Measurements from ENCODE around the gene HMCN2.
"Not testable (repeated sequence)": the region's sequence is repeated elsewhere in the genome, so short reads cannot be mapped to it uniquely, and the experiment has no call there.

The HMCN2 gene

DNA sequence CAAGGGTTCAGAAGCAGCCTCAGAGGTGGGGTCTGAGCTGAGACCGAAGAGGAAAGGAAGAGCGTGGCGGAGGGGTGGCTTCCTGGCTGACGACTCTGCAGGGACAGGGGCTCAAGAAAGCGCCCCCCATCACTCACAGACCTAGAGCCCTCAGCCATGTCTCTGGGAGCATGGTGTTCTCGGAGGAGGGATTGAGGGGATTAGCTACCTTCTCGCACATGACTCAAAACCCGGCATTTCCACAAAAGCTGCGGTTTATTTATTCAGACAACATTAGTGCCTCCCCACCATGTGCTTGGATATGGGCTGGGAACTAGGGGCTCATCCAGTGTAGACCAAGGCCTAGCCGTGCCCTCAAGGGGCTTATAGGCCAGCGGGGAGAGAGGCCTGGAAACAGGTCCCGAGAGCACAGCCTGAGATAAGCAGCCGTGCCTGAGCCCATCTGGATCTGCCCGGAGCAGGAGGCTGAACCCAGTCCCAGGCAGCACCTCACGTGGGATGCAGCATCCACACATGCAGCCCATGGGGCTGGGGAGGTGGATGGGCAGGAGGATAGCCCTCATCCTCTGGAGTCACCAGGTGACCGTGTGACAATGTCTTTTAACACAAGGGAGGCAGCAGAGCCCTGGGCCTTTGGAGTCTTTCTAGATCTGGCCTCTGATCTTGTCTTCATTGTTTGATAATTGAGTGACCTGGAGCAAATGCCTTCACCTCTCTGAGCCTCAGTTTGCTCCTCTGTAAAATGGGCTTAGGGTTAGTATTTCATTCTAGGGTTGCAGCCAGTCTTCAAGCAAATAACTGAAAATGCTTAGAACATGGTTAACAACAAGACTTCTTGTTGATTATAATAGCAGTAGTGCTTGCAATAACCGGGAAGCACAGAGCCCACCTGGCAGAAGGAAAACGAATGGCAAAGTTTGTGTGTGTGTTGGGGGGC lies 878 bp upstream of the HMCN2 start:
- no peak for DNase-seq

DNA sequence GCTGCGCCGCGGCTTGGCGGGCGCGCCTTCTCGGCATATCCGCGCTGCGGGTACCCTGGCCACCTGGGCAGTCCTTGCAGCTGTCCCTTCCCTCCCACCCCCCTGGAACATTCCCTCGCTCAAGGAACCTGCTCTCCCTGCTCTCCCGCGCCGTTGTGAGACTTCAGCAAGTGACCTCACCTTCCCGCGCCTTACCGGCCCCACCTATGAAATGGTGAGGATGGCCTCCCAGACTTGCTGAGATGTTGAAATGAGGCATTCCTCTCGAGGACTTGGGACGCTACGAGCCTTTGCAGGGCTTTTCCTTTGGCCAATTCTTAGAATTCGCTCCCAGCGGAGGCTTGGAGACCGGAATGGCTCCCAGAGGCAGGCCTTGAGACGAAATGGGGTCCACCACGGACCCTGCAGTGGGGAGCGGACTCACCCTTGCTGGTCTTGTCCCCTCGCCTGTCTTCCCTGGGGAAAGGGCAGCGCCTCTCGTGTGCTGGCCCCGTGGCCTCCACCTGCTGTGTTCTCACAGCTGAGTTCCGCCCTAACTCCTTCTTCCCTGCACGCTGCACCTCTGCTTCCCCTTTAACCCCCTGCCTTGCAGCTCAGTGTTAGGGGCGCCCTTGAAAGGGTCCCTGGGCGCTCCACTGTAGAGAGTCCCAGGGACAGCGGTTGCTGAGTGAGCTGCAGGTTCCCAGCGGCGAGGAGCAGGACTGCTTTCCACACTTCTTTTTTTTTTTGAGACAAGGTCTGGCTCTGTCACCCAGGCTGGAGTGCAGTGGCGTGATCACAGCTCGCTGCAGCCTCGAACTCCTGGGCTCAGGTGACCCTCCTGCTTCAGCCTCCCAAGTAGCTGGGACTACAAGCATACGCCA lies 907 bp downstream of the HMCN2 start:
- no peak for DNase-seq

DNA sequence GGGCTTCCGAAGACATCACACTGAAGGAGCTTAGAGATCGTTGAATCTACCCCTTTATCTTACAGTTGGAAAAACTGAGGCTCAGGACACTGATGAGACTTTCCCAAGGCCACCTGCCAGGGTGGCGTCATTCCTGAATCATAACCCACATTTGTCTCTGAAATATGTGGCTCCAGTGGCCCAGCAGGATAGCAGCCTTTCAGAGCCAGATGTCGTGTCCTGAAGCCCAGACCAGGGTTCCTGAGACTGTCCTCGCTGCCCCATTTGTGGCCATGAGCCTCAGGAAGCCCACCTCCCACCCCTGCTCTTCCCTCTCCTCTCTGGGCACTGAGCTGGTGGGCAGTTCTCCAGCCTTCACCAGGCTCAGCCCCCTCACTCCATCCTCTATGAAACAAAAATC lies 2.4 kb downstream of the HMCN2 start:
- DNase-seq, result no peak

DNA sequence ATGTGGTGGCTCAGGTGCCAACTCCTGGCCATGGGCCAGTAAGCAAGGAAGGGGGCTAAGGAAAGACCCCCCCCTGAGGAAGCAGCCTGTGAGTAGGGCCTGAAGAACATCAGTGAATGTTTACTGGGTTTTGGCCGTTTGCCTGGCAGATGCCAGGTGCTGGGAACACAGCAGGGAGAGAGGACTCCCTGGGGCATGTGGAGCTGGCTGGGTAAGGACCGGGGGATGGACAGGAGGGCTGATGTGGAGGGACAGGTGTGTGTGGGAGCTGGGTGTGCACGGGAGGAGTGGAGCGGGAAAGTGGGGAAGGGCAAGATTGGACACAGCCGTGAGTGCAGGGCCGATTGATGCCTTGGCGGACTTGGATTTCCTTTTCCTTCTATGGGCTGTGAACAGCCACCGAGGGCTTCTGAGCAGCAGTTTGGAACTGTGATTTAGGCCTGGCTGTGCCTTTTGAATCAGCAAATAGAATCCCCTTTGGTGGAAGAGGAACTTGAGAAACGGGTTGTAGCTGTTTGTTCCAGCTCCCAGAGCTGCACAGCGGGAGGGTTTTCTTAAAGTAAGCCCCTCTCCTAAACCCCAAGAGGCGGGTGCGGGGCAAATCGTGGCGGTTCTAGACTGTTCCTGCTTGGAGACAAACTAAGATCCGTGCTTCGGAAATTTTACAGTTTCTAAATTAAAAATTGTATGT lies 3.1 kb downstream of the HMCN2 start:
- no peak for DNase-seq

DNA sequence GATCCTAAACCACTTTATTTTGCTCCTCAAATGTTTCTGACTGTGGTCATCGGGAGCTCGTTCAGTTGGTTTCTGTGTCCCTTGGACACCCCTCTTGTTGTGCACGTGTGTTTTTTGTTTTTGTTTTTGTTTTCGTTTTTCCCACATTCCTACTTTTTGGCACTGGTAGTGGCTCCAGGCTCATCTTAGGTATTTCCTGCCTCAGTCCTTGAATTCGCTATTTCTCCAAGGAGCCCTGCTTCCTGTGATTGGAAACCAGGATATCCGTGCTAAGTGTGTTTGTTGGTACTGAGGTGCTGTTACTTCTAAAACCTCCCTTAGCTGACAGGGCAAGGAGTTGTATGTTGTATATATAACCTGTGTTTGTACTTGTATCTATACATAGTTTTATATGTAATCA lies 5.9 kb downstream of the HMCN2 start:
- DNase-seq, result no peak

DNA sequence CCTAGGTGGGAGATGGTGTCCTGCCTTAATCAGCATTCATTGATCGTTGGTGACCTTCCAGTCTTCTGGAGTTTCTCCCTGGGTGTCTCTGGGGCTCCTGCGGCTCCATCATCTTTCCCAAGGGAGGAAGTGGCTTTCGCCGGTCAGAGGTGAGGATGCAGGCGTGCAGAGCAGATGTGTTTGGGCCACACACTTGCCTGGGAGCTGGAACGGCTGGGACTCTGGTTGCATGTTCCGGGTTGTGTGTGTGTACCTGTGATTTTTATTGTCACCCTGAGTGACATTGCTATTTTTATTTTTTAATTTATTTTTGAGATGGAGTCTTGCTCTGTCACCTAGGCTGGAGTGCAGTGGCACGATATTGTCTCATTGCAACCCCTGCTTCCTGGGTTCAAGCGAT lies 9.6 kb downstream of the HMCN2 start:
- DNase-seq, result no peak

DNA sequence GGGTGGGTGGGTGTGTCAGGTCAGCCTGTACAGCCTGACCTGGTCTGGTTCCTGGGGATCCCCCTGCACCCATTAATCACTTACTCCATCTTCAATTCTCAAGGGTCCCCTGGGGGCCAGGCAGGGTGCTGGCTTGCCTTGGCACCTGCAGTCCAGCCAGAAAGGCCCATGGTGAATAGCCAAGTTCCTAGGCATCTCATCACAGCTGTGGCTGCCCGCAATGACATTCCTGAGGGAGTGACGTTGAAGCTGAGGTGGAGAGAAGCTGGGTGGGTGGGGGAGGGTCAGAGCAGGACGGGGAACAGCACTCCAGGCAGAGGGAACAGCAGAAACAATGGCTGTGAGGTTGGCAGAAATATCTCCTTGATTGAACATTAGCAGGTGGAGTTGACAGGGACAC lies 10.6 kb downstream of the HMCN2 start:
- DNase-seq, result no peak

DNA sequence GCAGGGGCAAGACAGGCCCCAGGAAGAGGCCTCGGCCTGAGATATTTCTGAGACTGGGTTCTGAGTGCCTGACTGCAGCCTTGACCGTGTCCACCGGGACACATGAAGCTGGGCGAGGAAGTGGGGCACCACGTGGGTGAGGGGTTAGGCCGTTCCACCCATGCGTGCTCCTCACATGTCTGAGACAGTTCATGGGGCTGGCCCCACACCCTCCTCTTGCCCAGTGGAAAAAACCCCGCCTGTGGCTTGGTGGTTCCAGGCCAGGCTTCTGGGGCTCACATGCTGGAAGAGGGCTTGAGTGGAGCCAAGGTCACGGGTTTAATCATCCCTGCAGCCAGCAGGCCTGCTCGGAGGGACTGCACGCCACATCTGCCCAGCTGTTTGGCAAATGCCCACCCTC lies 11.4 kb downstream of the HMCN2 start:
- DNase-seq, result no peak

DNA sequence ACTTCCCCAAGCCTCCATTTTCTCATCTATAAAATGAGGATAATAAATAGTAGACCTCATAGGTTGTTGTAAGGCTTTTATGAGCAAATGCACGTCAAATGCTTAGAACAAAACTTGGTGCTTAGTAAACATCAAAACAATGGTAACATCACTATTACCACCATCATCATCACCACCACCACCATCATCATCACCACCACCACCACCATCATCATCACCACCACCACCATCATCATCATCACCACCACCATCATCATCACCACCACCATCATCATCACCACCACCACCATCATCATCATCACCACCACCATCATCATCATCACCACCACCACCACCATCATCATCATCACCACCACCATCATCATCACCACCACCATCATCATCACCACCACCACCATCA lies 12.0 kb downstream of the HMCN2 start:
- DNase-seq, result not testable (repeated sequence)

DNA sequence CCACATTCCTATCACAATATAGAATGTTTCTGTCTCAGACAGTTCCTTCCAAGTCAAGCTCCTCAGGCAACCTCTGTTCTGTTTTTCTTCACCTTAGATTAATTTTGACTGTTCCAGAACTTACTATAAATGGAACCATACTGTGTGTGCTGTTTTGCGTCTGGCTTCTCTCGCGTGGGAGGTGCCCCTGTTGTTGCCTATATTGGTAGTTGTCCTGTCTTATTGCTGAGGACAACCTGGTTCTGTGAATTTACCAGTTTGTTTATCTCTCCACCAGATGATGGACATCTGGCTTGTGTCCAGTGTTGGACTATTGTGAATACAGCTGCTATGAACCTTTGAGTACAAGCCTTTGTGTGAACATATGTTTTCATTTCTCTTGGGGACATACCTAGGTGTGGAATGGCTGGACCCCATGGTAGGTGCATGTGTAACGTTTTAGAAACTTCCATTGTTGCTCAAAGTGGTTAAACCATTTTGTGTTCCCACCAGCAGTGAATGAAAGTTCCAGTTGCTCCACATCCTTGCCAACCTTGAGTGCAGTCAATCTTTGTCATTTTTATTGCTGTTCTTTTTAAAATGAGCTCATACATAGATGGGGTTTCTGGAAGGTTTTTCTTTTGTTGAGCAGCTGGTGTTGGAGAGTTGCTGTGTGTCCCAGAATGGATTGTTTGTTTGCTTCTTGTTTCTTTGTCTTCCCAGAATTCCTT lies 18.1 kb downstream of the HMCN2 start:
- DNase-seq, result no peak

DNA sequence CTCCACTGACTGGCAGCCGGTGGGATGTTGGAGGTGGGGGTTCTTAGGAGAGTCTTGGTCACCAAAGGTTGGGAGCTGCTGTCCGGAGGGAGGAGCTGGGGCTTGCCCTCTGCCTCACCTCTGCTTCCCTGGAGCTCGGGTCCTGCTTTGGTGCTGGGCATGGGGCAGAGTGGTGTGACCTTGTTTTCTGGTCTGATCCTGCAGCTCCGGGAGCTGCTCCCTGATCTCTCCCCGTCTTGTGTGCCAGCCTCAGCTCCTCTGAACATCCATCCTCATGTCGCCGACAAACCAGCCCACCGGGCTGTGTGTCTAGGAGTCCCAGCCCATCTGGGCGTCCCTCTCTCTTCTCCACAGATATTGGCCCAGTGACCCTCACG lies 18.7 kb downstream of the HMCN2 start:
- no peak for DNase-seq

DNA sequence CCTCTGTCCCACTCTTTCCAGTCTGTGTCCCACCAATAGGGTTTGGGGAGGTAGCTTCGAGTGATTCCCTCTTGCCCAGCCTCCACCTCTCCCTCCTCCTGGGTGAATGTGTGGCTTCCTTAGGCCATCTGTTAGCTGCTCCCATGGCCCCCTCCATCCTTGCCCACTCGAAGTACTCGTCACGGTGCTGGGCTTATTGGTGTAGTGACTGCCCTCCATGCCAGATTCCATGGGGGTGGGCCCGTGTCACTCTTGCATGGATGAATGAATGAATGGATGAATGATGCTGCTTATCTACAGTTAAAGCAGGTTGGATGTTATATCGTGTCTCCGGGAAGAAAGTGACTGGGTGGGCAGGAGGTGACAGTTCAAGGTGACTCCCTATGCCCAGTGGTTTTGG lies 19.1 kb downstream of the HMCN2 start:
- no peak for DNase-seq

DNA sequence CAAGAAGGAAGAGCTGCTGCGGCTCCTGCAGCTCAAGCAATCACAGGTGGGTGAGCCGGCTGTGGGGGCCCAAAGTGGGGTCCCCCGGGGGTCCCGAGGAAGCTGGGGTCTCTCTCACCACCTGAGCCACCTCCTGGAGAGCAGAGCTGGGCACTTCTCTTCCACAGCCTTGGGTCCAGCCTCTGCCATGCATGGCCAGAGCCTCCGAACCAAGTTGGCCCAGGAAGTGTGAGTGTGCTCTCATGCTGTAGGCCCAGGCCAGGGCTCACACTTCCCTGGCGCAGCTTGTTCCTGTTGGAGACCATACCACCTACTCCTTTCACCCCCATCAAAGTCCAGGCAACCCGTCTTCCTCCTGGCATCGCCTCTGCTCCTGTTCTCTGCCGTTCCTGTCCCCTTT lies 19.7 kb downstream of the HMCN2 start:
- DNase-seq, result no peak

DNA sequence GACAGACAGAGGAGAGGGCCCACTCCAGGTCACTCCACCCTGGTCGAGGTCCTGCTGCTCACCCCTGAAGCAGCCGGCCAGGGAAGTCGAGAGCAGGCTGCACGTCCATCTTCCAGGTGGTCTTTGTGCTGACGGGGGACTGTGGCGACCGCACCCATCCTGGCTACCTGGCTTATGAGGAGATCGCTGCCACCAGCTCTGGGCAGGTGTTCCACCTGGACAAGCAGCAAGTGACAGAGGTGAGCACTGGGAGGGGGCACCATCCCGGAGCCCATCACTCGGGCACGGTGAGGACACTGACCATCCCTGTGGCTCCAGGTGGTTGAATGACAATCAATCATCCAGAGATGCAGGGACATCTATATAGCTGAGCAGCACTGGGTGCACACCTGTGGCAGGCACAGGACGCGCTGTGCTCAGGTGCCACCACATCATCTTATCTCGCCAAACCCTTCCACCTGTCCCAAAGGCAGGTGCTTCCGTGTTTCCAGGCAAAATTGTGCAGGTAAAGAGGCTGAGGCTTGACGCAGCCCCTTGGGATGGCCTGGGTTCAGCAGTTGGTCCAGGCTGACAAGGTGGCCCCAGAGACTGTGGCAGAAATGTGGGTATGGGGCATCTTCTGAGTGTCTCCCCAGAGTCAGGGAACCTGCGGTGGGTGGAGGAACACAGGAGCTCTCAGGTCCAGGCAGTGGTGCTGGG lies 20.7 kb downstream of the HMCN2 start:
- no peak for DNase-seq

DNA sequence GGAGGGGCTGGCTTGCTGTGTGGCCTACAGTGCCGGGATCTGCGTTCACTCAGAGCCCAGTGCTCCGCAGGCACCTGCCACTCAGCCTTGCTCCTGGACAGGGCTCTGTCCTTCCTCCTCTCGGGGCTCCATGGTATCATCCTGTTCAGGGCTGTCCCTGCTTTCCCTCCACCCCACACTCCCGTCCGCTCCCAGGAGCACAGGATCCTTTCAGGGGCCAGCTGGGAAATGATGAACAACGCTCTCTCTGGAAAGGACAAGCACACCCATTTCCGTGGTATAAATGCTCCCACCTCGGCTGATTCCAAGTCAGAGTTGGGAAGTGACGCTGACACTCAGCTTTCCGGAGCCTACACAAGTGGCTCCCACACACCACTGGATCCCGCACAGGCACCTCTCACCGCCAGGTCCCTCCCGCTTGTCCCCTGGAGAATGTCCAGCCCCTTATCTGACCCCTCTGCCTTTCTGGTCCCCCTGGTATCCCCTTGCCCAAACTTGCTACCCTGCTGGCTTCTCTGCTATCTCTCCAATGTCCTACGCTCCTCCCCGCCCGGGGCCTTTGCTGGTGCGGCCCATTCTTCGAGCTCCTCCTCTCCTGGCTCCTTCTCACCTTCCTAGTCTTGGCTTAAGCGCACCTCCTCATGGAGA lies 21.3 kb downstream of the HMCN2 start:
- DNase-seq, result no peak

DNA sequence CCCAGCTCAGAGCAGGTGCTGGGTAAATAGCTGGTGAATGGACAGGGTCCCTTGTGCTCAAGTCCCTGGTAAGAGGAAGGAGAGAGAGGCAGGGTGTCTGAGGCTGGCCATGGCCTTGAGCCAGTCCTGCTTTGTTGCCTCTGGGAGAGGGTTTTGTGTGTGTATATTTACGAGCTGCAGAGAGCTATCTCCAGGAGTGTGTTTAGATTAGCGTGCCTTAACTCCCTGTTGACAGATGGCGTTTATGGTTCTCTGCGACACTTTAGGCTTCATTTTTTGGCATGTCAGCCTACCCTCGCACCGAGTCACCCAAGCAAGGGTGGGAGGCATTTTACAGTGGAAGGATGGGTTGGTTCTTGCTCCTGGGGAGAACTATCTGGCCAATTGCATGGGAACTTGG lies 22.2 kb downstream of the HMCN2 start:
- no peak for DNase-seq

DNA sequence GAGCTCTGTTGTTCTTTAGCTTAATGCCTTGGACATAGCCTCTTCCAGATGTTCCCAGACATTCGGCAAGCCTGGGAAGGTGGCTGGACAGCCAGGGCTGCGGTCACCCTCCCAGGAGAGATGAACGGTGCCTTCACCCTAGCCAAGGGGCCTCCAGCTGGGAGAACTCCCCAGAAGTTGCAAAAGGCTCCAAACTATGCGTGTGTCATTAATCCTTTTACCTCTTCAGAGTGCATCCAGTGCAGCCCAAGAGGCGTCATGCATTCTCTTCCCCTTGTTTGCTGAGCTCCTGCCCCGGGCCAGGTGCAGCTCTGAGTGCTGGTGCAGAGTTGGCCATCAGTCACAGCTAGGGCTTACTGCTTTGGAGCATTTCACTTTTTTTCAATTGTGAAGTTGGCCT lies 22.8 kb downstream of the HMCN2 start:
- no peak for DNase-seq

DNA sequence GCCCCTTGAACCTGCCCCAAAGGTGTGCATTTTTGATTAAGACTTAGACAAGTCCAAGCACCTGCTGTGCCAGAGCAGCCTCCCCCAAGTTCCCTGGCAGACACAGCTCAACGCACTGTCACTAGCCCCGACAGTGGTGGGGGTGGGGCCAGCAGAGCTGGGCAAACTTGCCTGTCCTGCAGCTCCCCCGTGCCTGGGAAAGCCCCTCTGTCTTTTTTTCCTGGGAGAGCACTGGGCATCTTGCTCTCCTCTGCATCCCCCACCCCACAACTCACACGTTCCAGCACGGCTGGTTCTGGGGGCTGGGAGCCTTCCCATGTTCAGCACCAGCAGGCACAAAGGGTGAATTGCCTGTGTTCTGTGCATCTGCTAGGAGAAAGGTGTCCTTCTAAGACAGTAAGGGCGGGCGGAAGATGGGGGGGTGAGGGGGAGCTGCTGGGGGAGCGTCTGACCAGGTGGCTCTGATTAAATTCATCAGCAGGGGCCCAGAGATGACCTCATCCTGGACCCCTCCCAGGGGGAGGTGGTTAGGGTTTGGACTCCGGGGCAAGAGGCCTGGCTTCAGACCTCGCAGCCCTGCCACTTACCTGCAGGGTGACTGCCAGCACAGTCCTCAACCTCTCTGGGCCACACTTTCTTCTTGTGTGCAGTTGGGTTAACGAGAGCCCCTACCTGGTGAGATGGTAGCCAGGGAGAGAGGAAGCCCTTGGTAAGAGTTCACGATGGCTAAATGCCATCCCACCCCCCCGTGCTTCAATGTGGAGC lies 23.5 kb downstream of the HMCN2 start:
- DNase-seq, result no peak

DNA sequence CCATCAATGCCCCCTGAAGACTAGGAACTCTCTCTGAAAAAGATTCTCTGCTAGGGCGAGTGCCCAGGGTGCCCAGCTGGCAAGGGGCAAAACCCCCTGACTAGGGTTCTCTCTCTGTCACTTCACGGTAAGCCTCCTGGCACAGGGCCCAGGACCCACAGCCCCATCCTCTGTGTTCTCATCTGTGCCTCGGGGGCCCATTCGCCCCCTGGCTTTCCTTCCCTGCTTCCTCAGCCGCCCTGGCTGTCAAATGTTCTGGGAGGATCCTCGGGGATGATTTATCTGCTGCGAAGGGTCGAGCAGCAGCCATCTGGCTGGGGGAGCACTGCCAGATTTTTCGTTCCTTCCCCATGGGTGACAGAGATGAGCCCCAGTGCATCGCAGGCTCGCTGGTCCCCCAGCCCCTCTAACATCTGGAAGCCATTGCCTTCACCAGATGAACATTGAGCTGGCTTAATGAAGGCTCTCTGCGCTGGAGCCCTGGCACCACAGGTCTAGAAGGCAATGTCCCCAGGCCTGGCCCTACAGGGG lies 24.2 kb downstream of the HMCN2 start:
- DNase-seq, result no peak

Measured in CD4-positive, alpha-beta T cell treated with Interleukin-12 subunit alpha and Interleukin-12 subunit beta, for 1 hour (primary cell).